Measurements from ENCODE around the gene SRM. TPM values are rescaled to one million over a fixed set of nuclear protein-coding genes. Genes with fewer than 3 reads are reported as not detected.
A peak's percentile ranks its signal among the peaks of the same experiment; 100 is the strongest.

The SRM gene
- total and polyA plus RNA-seq, 8 donors: 51.8 to 266 (median 94.8) TPM

- WGBS, 2 donors: 80 to 82% methylated on average over 16 of the region's 16 CpGs
- no peak for TF ChIP-seq CTCF (IDR thresholded peaks at IDR 0.05)
- ATAC-seq (no peak), DNase-seq (peak in 1 of 6 donors; percentile 39), FAIRE-seq (no peak)
- Histone ChIP-seq H3K9me3 (no peaks in the 10 kb centered on the region), H3K27me3 (no peaks in the 10 kb centered on the region), H3K4me3 (no peak overlapping the region), H3K36me3 (no peaks in the 10 kb centered on the region), H3K4me1 (no peaks in the 10 kb centered on the region), H3K27ac (no peak overlapping the region)
- intact Hi-C loops (cut with DNase I): no loop called here
These were observed 14.9 kb downstream of the SRM start for GRCh38 chr1:11044849-11045427.

- 75 to 78% methylated on average over 15 to 16 of the region's 16 CpGs for WGBS, 2 donors
- H3K4me1 ChIP-seq: no peaks in the 10 kb centered on the region
- no peak overlapping the region for H3K4me3 ChIP-seq
- H3K9me3 ChIP-seq: no peaks in the 10 kb centered on the region
- no peak overlapping the region for H3K27ac ChIP-seq
- intact Hi-C loops (cut with DNase I): no loop called here
- DNase-seq (no peak), ATAC-seq (no peak), FAIRE-seq (no peak)
- TF ChIP-seq CTCF (IDR thresholded peaks at IDR 0.05): no peak
- no peaks in the 10 kb centered on the region for H3K27me3 ChIP-seq
- H3K36me3 ChIP-seq: no peaks in the 10 kb centered on the region
These were observed 15.6 kb downstream of the SRM start for GRCh38 chr1:11044086-11044848.

GRCh38 chr1:11042995-11043874, 16.6 kb downstream of the SRM start:
- intact Hi-C loops (cut with DNase I): no loop called here
- no peak for DNase-seq
- no peaks in the 10 kb centered on the region for H3K9me3 ChIP-seq
- WGBS, 2 donors: 77 to 80% methylated on average over 19 of the region's 19 CpGs
- no peaks in the 10 kb centered on the region for H3K27me3 ChIP-seq
- FAIRE-seq: no peak
- no peaks in the 10 kb centered on the region for H3K36me3 ChIP-seq
- no peaks in the 10 kb centered on the region for H3K4me1 ChIP-seq
- TF ChIP-seq CTCF (IDR thresholded peaks at IDR 0.05): no peak
- no peak overlapping the region for H3K4me3 ChIP-seq
- H3K27ac ChIP-seq: no peak overlapping the region
- ATAC-seq: no peak

GRCh38 chr1:11042065-11042464, 17.8 kb downstream of the SRM start:
- 71 to 75% methylated on average over 3 of the region's 3 CpGs for WGBS, 2 donors
- Histone ChIP-seq H3K27me3 (no peaks in the 10 kb centered on the region), H3K27ac (no peak overlapping the region), H3K9me3 (no peaks in the 10 kb centered on the region), H3K4me3 (no peak overlapping the region), H3K36me3 (no peaks in the 10 kb centered on the region), H3K4me1 (no peaks in the 10 kb centered on the region)
- FAIRE-seq (no peak), DNase-seq (no peak), ATAC-seq (no peak)
- TF ChIP-seq CTCF (IDR thresholded peaks at IDR 0.05): no peak
- intact Hi-C loops (cut with DNase I): no loop called here
